Naive thymus-derived CD4-positive, alpha-beta T cell (primary cell): ENCODE data around the gene C3. TPM values are rescaled to one million over a fixed set of nuclear protein-coding genes. Genes with fewer than 3 reads are reported as not detected.

Experiments used
- ATAC-seq: fragments of 150-1000 bp; cut with Tn5 transposase; 2 replicates; pipeline ENCODE4 v1.10.0; 2021; ENCODE audit warnings: mild to moderate bottlenecking, moderate library complexity
- CTCF ChIA-PET: fragments of 350-600 bp; sonication (Branson Sonifier 250); formaldehyde crosslinking; loops from one replicate; lab custom pipeline; 2021; ENCODE audit warnings: antibody characterized with exemption; lab: Charles Lee
- POLR2A ChIA-PET: fragments of 350-600 bp; sonication (Branson Sonifier 250); formaldehyde crosslinking; loops from one replicate; lab custom pipeline; 2021; ENCODE audit warnings: antibody characterized with exemption, inconsistent platforms; lab: Charles Lee
- DNase-seq, 9 donors: peaks; one replicate each; pipeline versions ENCODE4 v3.0.0 to v3.0.0-alpha.2; 2020 to 2022; ENCODE audit warnings: mixed read lengths in 1 of 9
- H3K27ac ChIP-seq: one replicate; pipeline ENCODE4 v1.7.0; 2013; ENCODE audit warnings: mild to moderate bottlenecking, low read depth, low read length, moderate library complexity
- H3K27me3 ChIP-seq, 2 donors: one replicate each; pipeline ENCODE4 v1.7.0; 2013; ENCODE audit warnings: low read length in 2 of 2, mild to moderate bottlenecking in 2 of 2, moderate library complexity in 2 of 2; ENCODE audit not compliant: control insufficient read depth in 2 of 2, insufficient read depth in 2 of 2
- H3K36me3 ChIP-seq, 3 experiments: 1 replicate in 2 of 3; 2 replicates in 1 of 3; pipeline ENCODE4 v1.7.0; 2013; ENCODE audit warnings: low read length in 3 of 3, mild to moderate bottlenecking in 3 of 3, moderate library complexity in 1 of 3; ENCODE audit not compliant: insufficient read depth in 3 of 3, control insufficient read depth in 2 of 3
- H3K4me1 ChIP-seq, 2 donors: one replicate each; pipeline ENCODE4 v1.7.0; 2013; ENCODE audit warnings: low read length in 2 of 2, mild to moderate bottlenecking in 2 of 2, moderate library complexity in 1 of 2; ENCODE audit not compliant: control insufficient read depth in 2 of 2, insufficient read depth in 2 of 2
- H3K4me3 ChIP-seq: 2 replicates; pipeline ENCODE4 v1.7.0; 2013; ENCODE audit warnings: mild to moderate bottlenecking, low read length
- H3K9me3 ChIP-seq, 3 experiments: 1 replicate in 2 of 3; 2 replicates in 1 of 3; pipeline ENCODE4 v1.7.0; 2013; ENCODE audit warnings: low read length in 3 of 3; ENCODE audit not compliant: control insufficient read depth in 2 of 3
- H3K27ac Mint-ChIP-seq, 9 donors: one replicate each; pipeline ENCODE4 v1.8.0; 2020 to 2022; ENCODE audit warnings: mixed read lengths in 9 of 9, mild to moderate bottlenecking in 8 of 9, moderate library complexity in 5 of 9, inconsistent platforms in 2 of 9
- H3K27me3 Mint-ChIP-seq, 5 donors: one replicate each; pipeline ENCODE4 v1.8.0; 2021 to 2022; ENCODE audit warnings: mixed read lengths in 5 of 5, mild to moderate bottlenecking in 1 of 5
- H3K36me3 Mint-ChIP-seq, 5 donors: one replicate each; pipeline ENCODE4 v1.8.0; 2020 to 2022; ENCODE audit warnings: mixed read lengths in 5 of 5, mild to moderate bottlenecking in 3 of 5, inconsistent platforms in 1 of 5
- H3K4me1 Mint-ChIP-seq, 7 donors: one replicate each; pipeline ENCODE4 v1.8.0; 2020 to 2022; ENCODE audit warnings: mixed read lengths in 7 of 7, mild to moderate bottlenecking in 3 of 7, inconsistent platforms in 1 of 7
- H3K4me3 Mint-ChIP-seq, 10 donors: one replicate each; pipeline ENCODE4 v1.8.0; 2020 to 2022; ENCODE audit warnings: mild to moderate bottlenecking in 10 of 10, mixed read lengths in 10 of 10, moderate library complexity in 6 of 10, inconsistent platforms in 2 of 10
- H3K9me3 Mint-ChIP-seq, 11 donors: one replicate each; pipeline ENCODE4 v1.8.0; 2020 to 2022; ENCODE audit warnings: mixed read lengths in 11 of 11, mild to moderate bottlenecking in 4 of 11, inconsistent platforms in 1 of 11, moderate library complexity in 1 of 11
- intact Hi-C, 2 donors: fragments of 100-400 bp; cut with micrococcal nuclease; formaldehyde crosslinking; loops; one replicate each; pipeline ENCODE4 v1.15.1; 2023
- polyA plus RNA-seq, 2 donors: library from polyadenylated mRNA; unstranded; fragments of 300-500 nt; fragmentation: Illumina TruSeq; gene quantifications; one replicate each; pipeline ENCODE4 v1.2.3, GENCODE V29; 2021
- total RNA-seq, 6 experiments: library from RNA in 5 of 6; stranded (reverse) in 5 of 6; gene quantifications; 1 replicate in 5 of 6; 2 replicates in 1 of 6; pipeline ENCODE4 v1.2.3 and lab custom pipeline; 2021 to 2026

The C3 gene
- total RNA-seq (1 to 10 TPM in 3 of 5 experiments, under 1 TPM in 2; 0.57 to 3.7 (median 1.8) TPM), polyA plus RNA-seq (not detected), total RNA-seq (lab: John Stamatoyannopoulos, UW) (0.67 reads per million)

DNA sequence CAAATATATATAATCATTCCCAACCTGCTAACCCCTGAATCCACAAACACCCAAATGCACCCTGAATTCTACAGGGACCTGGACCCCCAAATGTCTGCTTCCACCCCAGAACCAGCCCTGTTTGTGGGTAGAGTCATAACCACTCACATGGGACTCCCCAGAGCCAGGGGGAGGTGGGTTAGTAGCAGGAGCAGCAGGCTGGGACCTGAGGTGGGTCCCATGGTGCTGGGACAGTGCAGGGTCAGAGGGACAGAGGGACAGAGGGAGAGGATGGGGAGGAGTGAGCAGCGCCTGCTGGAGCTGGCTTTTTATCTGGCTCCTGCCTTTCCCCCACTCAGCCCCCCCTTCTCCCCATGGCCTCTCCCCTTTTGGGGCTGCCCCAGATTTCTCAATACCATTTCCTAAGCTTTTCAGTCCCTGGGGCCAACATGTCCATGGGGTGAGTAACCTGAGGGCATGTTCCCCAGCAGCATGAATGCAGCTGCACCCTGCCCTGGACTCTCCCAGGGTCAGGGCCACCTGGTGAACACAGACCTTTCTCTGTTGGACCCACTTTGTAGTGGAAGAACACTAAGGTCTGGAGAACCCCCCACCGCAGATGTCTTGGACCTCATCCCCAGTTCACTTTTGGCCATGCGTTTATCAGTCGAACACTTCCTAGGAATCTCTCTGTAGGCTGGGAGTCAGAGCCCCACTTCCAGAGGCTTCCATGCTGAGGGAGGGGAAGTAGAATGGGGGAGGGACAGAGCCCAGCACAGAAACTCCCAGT is at the start of gene C3:
TSS of gene C3 (minus strand) at position 282 of the 769 bp plus-strand sequence. CDS start at position 221, 61 bp downstream.
- ChIA-PET CTCF (no interaction called here), POLR2A (no interaction called here)
- Mint-ChIP-seq H3K9me3 (peaks cover 0 to 4% (median 0%) of the 10 kb centered on the region in 11 donors), H3K27me3 (peaks cover 0 to 4% (median 0%) of the 10 kb centered on the region in 5 donors), H3K36me3 (no peaks in the 10 kb centered on the region), H3K4me1 (peaks cover 15 to 39% (median 30%) of the 10 kb centered on the region in 7 donors), H3K4me3 (no peak within 1 kb of the TSS), H3K27ac (peak within 1 kb of the TSS in 3 of 9 donors; percentile 1 to 47 (median 11))
- intact Hi-C loops = no loop called here
- no peaks in the 10 kb centered on the region for H3K9me3 ChIP-seq
- ATAC-seq (peak; percentile 75), DNase-seq (no peak)
- no peaks in the 10 kb centered on the region for H3K4me1 ChIP-seq
- H3K27me3 ChIP-seq = no peaks in the 10 kb centered on the region
- no peak within 1 kb of the TSS for H3K27ac ChIP-seq
- no peak within 1 kb of the TSS for H3K4me3 ChIP-seq
- no peaks in the 10 kb centered on the region for H3K36me3 ChIP-seq

DNA sequence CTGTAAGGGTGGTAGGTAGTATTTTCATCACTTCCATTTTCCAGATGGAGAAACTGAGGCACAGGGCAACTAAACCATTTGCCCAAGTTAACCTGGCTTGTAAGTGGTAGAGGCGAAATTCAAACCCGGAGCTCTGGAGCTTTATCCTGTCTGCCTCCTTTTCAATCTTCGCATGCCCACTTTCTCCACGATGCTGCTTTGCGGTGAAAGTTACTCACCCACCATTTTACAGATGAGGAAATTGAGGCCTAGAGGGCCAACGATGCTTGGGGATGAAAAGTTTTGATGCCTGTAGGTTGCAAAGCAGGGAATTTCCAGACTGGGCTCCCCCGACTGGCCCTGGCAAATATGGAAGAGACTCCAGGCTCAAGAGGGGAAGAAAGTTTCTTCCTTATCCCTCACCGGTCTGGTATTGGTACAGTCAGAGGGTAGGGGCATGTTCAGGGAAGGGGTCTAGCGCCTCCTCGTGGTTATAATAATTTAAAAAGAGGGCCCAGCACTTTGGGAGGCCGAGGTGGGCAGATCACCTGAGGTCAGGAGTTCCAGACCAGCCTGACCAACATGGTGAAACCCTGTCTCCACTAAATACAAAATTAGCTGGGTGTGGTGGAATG is 48.7 kb upstream of the C3 start:
- peaks cover 0 to 8% (median 0%) of the 10 kb centered on the region in 5 donors for H3K36me3 Mint-ChIP-seq
- intact Hi-C loops = loop anchor here in 1 of 2 donors (10.0 kb wide), 1 partner anchor 56 kb away; no protein-coding TSS in a partner anchor
- Histone ChIP-seq H3K27me3 (no peaks in the 10 kb centered on the region), H3K4me1 (peaks cover 23 to 40% of the 10 kb centered on the region in 2 donors), H3K36me3 (peaks cover 0 to 9% (median 0%) of the 10 kb centered on the region in 3 experiments), H3K4me3 (no peak overlapping the region), H3K27ac (peak overlapping the region; percentile 91), H3K9me3 (no peaks in the 10 kb centered on the region)
- DNase-seq (no peak), ATAC-seq (no peak)
- POLR2A ChIA-PET = interaction anchor here (0.8 to 4.7 kb wide), 5 partner anchors 11 to 300 kb away, joined by 3 to 27 read pairs (median 4); partner anchors contain the start of genes GPR108 and ZNF557
- H3K9me3 Mint-ChIP-seq = peaks cover 0 to 2% (median 0%) of the 10 kb centered on the region in 11 donors
- H3K4me3 Mint-ChIP-seq = peak overlapping the region in 1 of 10 donors; percentile 17
- CTCF ChIA-PET = no interaction called here
- H3K27ac Mint-ChIP-seq = peak overlapping the region; percentile 3 to 98 (median 85)
- H3K4me1 Mint-ChIP-seq = peaks cover 28 to 71% (median 60%) of the 10 kb centered on the region in 7 donors
- H3K27me3 Mint-ChIP-seq = no peaks in the 10 kb centered on the region

DNA sequence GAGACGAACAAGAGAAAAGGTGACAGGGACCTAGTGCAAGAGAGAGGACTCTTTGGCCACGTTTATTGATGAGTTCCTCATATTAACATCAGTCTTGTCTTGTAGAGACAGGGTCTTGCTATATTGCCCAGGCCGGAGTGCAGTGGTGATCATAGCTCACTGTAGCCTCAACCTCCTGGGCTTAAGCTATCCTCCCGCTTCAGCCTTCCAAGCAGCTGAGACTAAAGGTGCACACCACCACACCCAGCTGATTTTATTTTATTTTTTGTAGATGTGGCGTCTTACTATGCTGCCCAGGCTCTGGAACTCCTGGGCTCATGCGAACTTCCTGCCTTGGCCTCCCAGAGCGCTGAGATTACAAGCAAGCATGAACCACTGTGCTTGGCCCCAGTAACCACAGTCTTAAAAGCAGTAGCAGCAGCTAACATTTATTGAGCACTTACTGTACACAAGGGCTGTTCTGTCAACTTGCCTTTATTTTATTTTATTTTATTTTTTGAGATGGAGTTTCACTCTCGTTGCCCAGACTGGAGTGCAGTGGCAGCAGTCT is 47.9 kb upstream of the C3 start:
- Mint-ChIP-seq H3K27ac (peak overlapping the region; percentile 89 to 98 (median 95)), H3K36me3 (peaks cover 0 to 3% (median 0%) of the 10 kb centered on the region in 5 donors), H3K9me3 (peaks cover 0 to 2% (median 0%) of the 10 kb centered on the region in 11 donors), H3K4me3 (peak overlapping the region; percentile 88 to 99 (median 94)), H3K27me3 (no peaks in the 10 kb centered on the region), H3K4me1 (peaks cover 28 to 66% (median 55%) of the 10 kb centered on the region in 7 donors)
- peak overlapping the region; percentile 91 for H3K27ac ChIP-seq
- H3K9me3 ChIP-seq = no peaks in the 10 kb centered on the region
- H3K4me3 ChIP-seq = peak overlapping the region; percentile 82
- no peaks in the 10 kb centered on the region for H3K27me3 ChIP-seq
- peaks cover 0 to 12% (median 0%) of the 10 kb centered on the region in 3 experiments for H3K36me3 ChIP-seq
- ATAC-seq (no peak), DNase-seq (peak in 6 of 9 donors; percentile 24 to 53 (median 35))
- peaks cover 24 to 41% of the 10 kb centered on the region in 2 donors for H3K4me1 ChIP-seq
- CTCF ChIA-PET = interaction anchor here (0.5 to 1.3 kb wide), 4 partner anchors 29 to 95 kb away, joined by 3 to 5 read pairs (median 4); no protein-coding TSS in a partner anchor
- POLR2A ChIA-PET = interaction anchor here (0.8 to 4.7 kb wide), 8 partner anchors 12 to 301 kb away, joined by 3 to 27 read pairs (median 4); partner anchors contain the start of genes GPR108 and ZNF557
- intact Hi-C loops = loop anchor here in 1 of 2 donors (10.0 kb wide), 1 partner anchor 56 kb away; no protein-coding TSS in a partner anchor

DNA sequence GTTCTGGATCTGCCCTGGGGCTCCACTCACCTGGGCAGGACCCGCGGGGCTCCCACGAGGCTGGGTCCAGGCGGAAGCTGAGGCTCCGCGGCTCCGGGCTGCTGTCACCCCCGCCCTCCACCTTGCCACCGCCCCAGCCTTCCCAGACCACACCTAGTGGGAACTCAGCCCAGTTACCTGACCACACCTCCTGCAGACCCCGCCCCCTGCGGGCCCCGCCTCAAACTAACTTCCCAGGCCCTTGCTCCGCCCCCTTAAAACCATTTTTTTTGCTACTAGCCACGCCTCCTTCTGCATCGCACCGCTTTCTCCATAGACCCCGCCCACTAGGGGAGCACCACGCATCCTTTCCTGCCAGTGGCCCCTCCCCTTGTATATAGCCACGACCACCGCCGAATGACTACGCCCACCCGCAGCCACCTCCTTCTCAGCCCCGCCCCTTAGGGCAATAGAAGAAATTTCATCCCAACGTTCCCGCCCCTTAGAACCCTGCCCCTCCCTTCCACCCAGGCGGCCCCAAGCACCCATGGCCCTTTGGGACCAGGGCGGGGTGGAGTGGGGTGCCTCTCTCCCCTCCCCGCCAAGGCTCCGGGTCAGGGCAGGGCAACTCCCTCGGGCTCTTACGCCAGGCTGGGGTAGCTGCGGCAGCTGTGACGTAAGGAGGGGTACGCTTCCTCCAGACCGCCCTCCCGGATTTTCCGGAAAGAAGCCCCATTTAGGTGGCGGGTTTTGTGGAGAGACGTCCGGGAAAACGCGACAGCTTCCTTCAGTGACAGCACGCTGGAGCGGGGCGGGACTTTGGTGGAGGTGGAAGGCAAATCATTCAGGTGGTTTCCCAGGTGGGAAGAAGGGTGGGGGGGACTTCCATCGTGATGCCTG is 47.1 kb upstream of the C3 start, which contains the start of gene SH2D3A:
TSS of gene SH2D3A (minus strand) at position 79 of the 879 bp plus-strand sequence. CDS start 3,687 bp downstream, outside the sequence.
- H3K9me3 Mint-ChIP-seq = peaks cover 0 to 2% (median 0%) of the 10 kb centered on the region in 11 donors
- ATAC-seq = peak; percentile 84
- peaks cover 24 to 41% of the 10 kb centered on the region in 2 donors for H3K4me1 ChIP-seq
- peak within 1 kb of the TSS; percentile 91 for H3K27ac ChIP-seq
- DNase-seq = peak; percentile 80 to 98 (median 97)
- peaks cover 28 to 65% (median 55%) of the 10 kb centered on the region in 7 donors for H3K4me1 Mint-ChIP-seq
- peak within 1 kb of the TSS; percentile 82 for H3K4me3 ChIP-seq
- H3K27me3 Mint-ChIP-seq = no peaks in the 10 kb centered on the region
- H3K4me3 Mint-ChIP-seq = peak within 1 kb of the TSS; percentile 88 to 99 (median 94)
- peaks cover 0 to 12% (median 0%) of the 10 kb centered on the region in 3 experiments for H3K36me3 ChIP-seq
- H3K9me3 ChIP-seq = no peaks in the 10 kb centered on the region
- peaks cover 0 to 2% (median 0%) of the 10 kb centered on the region in 5 donors for H3K36me3 Mint-ChIP-seq
- H3K27ac Mint-ChIP-seq = peak within 1 kb of the TSS; percentile 89 to 98 (median 95)
- ChIA-PET CTCF (interaction anchor here (1.0 to 1.3 kb wide), 3 partner anchors 29 to 96 kb away, joined by 4 to 5 read pairs (median 4); no protein-coding TSS in a partner anchor), POLR2A (interaction anchor here (0.5 to 4.7 kb wide), 14 partner anchors 11 to 404 kb away, joined by 3 to 27 read pairs (median 4); partner anchors contain the start of genes GPR108 and ZNF557)
- intact Hi-C loops = loop anchor here (1.0 to 10.0 kb wide), 12 partner anchors 14 to 395 kb away; partner anchors contain the start of genes ALKBH7 (in 1 of the 2), GPR108 (in 1 of the 2) and TRIP10 (in 1 of the 2)
- H3K27me3 ChIP-seq = no peaks in the 10 kb centered on the region

DNA sequence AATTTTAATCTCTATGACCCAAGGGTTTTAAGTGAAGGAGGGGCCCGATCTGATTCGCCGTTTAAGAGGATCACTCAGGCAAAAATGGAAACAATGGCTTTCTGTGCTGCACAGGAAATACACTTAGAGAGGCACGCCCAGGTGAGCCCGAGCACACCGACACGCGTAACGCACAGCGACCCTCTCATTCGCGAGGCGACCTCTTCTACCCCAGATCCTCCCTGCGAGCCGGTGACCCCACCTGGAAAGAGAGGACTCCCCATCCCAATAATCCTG is 46.6 kb upstream of the C3 start:
- no peaks in the 10 kb centered on the region for H3K27me3 ChIP-seq
- DNase-seq (peak in 1 of 9 donors; percentile 74), ATAC-seq (peak; percentile 51)
- H3K36me3 ChIP-seq = peaks cover 0 to 17% (median 0%) of the 10 kb centered on the region in 3 experiments
- CTCF ChIA-PET = interaction anchor here (1.3 kb wide), 1 partner anchor 34 kb away, joined by 5 read pairs; no protein-coding TSS in a partner anchor
- peak overlapping the region; percentile 82 for H3K4me3 ChIP-seq
- intact Hi-C loops = loop anchor here (1.0 to 10.0 kb wide), 12 partner anchors 14 to 394 kb away; partner anchors contain the start of genes ALKBH7 (in 1 of the 2), GPR108 (in 1 of the 2) and TRIP10 (in 1 of the 2)
- H3K27ac ChIP-seq = peak overlapping the region; percentile 91
- no peaks in the 10 kb centered on the region for H3K27me3 Mint-ChIP-seq
- H3K9me3 Mint-ChIP-seq = peaks cover 0 to 2% (median 0%) of the 10 kb centered on the region in 11 donors
- peak overlapping the region; percentile 89 to 98 (median 95) for H3K27ac Mint-ChIP-seq
- peaks cover 24 to 37% of the 10 kb centered on the region in 2 donors for H3K4me1 ChIP-seq
- POLR2A ChIA-PET = interaction anchor here (0.7 to 4.7 kb wide), 8 partner anchors 11 to 403 kb away, joined by 3 to 27 read pairs (median 6); partner anchors contain the start of gene GPR108
- peaks cover 26 to 60% (median 50%) of the 10 kb centered on the region in 7 donors for H3K4me1 Mint-ChIP-seq
- H3K9me3 ChIP-seq = no peaks in the 10 kb centered on the region
- peak overlapping the region; percentile 88 to 99 (median 94) for H3K4me3 Mint-ChIP-seq
- H3K36me3 Mint-ChIP-seq = no peaks in the 10 kb centered on the region
